GM12878 (cell line): Measurements from ENCODE around the gene ZNF100. TPM values are rescaled to one million over a fixed set of nuclear protein-coding genes. Genes with fewer than 3 reads are reported as not detected.

Experiments
- ATAC-seq: fragments of 200-7000 bp; cut with Tn5 transposase; 3 replicates; pipeline ENCODE4 v1.9.1; 2020; ENCODE audit warnings: mild to moderate bottlenecking, moderate library complexity
- BruUV-seq: library from RNA; stranded (reverse); fragments of 400-500 nt; replicated peaks from 2 replicates; lab custom pipeline; 2021; lab: Mats Ljungman, UMichigan
- CTCF ChIA-PET: fragments of 300-600 bp; sonication (Branson Sonifier 250); formaldehyde crosslinking; extraction: SDS; loops from one replicate; lab custom pipeline; 2021; ENCODE audit warnings: inconsistent platforms; lab: Yijun Ruan, JAX
- POLR2A ChIA-PET: fragments of 350-600 bp; formaldehyde crosslinking; extraction: SDS; loops from one replicate; lab custom pipeline; 2021; ENCODE audit warnings: inconsistent platforms; lab: Charles Lee
- RAD21 ChIA-PET: fragments of 300-600 bp; sonication (Branson Sonifier 250); formaldehyde crosslinking; loops from one replicate; lab custom pipeline; 2023; ENCODE audit warnings: antibody characterized with exemption; ENCODE audit not compliant: unreplicated experiment; lab: Charles Lee
- SMC1A ChIA-PET: fragments of 300-600 bp; sonication (Branson Sonifier 250); formaldehyde crosslinking; loops from one replicate; lab custom pipeline; 2023; ENCODE audit not compliant: unreplicated experiment, uncharacterized antibody; lab: Charles Lee
- DNase-seq: peaks from one replicate; pipeline ENCODE4 v3.0.0-alpha.2; 2011; ENCODE audit warnings: low read depth, low spot score
- FAIRE-seq: peaks from 3 replicates; lab custom pipeline; 2011; peaks lifted over from hg19 to GRCh38; lab: Jason Lieb, UNC
- H2AFZ ChIP-seq: 2 replicates; pipeline ENCODE4 v1.6.0; 2011; ENCODE audit warnings: low read depth, low read length, control low read depth; ENCODE audit not compliant: control insufficient read depth
- H3K27ac ChIP-seq: 2 replicates; pipeline ENCODE4 v1.5.1; 2011; ENCODE audit warnings: control low read depth; ENCODE audit not compliant: control insufficient read depth, insufficient read depth
- H3K27me3 ChIP-seq, 2 experiments: replicated peaks in 1 of 2; 2 replicates each; pipeline versions ENCODE4 v1.6.0 to v1.6.1; 2011; ENCODE audit warnings: low read length in 1 of 2; ENCODE audit not compliant: control insufficient read depth in 2 of 2, insufficient read depth in 2 of 2
- H3K36me3 ChIP-seq, 2 experiments: 2 replicates each; pipeline ENCODE4 v1.5.1; 2011; ENCODE audit warnings: low read length in 1 of 2; ENCODE audit not compliant: control insufficient read depth in 2 of 2, insufficient read depth in 2 of 2
- H3K4me1 ChIP-seq: 2 replicates; pipeline ENCODE4 v1.6.1; 2011; ENCODE audit warnings: mild to moderate bottlenecking, low read length, moderate library complexity, mixed read lengths; ENCODE audit not compliant: control insufficient read depth, insufficient read depth
- H3K4me2 ChIP-seq: 2 replicates; pipeline ENCODE4 v1.6.0; 2011; ENCODE audit warnings: control low read depth; ENCODE audit not compliant: control insufficient read depth, insufficient read depth
- H3K4me3 ChIP-seq: fragments of 200-600 bp; sonication (generic); 2 replicates; pipeline ENCODE4 v1.5.1; 2016
- H3K79me2 ChIP-seq: 2 replicates; pipeline ENCODE4 v1.6.0; 2011; ENCODE audit warnings: low read length; ENCODE audit not compliant: control insufficient read depth, insufficient read depth
- H3K9ac ChIP-seq: 2 replicates; pipeline ENCODE4 v1.8.0; 2011; ENCODE audit warnings: low read length, control low read depth, mixed read lengths; ENCODE audit not compliant: control insufficient read depth, insufficient read depth
- H3K9me3 ChIP-seq: replicated peaks from 3 replicates; pipeline ENCODE4 v1.5.1; 2011; ENCODE audit warnings: mild to moderate bottlenecking, low read length; ENCODE audit not compliant: control insufficient read depth, insufficient read depth
- H4K20me1 ChIP-seq: 2 replicates; pipeline ENCODE4 v1.6.0; 2011; ENCODE audit not compliant: control insufficient read depth, insufficient read depth
- CBX5 ChIP-seq: sonication (generic); IDR thresholded peaks from 2 replicates; pipeline ENCODE4 v1.6.1; 2016; ENCODE audit warnings: low read depth, moderate library complexity, mild to moderate bottlenecking, inconsistent platforms
- EGR1 ChIP-seq, 2 experiments: IDR thresholded peaks; 1 replicate in 1 of 2; 2 replicates in 1 of 2; pipeline ENCODE4 v1.6.1; 2011 to 2012; ENCODE audit warnings: low read depth in 2 of 2, low read length in 2 of 2, borderline replicate concordance in 1 of 2, mild to moderate bottlenecking in 1 of 2, moderate library complexity in 1 of 2
- EZH2 ChIP-seq: IDR thresholded peaks from 2 replicates; pipeline ENCODE4 v1.6.1; 2012; ENCODE audit warnings: low read depth, mild to moderate bottlenecking, control low read depth, inconsistent platforms, low read length, borderline replicate concordance; ENCODE audit not compliant: control insufficient read depth
- JUND ChIP-seq: IDR thresholded peaks from 2 replicates; pipeline ENCODE4 v1.6.1; 2012; ENCODE audit warnings: low read depth, mild to moderate bottlenecking, low read length, improper control_type of control experiment, moderate library complexity
- MYB ChIP-seq: fragments of 150-350 bp; IDR thresholded peaks from 2 replicates; pipeline ENCODE4 v1.6.1; 2014; ENCODE audit warnings: mild to moderate bottlenecking, low read depth, low read length, borderline replicate concordance
- NKRF ChIP-seq: fragments of 450-650 bp; conservative IDR thresholded peaks from 2 replicates; pipeline ENCODE4 v1.6.1; 2017; ENCODE audit warnings: mild to moderate bottlenecking, moderate library complexity
- PML ChIP-seq: IDR thresholded peaks from 2 replicates; pipeline ENCODE4 v1.6.1; 2012; ENCODE audit warnings: low read length, inconsistent platforms
- SMAD1 ChIP-seq: fragments of 450-650 bp; IDR thresholded peaks from 2 replicates; pipeline ENCODE4 v1.6.1; 2018; ENCODE audit warnings: mild to moderate bottlenecking, low read depth; ENCODE audit not compliant: partially characterized antibody
- SP1 ChIP-seq: IDR thresholded peaks from one replicate; pipeline ENCODE4 v1.6.1; 2011; ENCODE audit warnings: low read depth, low read length
- TARDBP ChIP-seq: IDR thresholded peaks from 2 replicates; pipeline ENCODE4 v1.6.1; 2016; ENCODE audit warnings: borderline replicate concordance
- ZNF24 ChIP-seq: fragments of 450-650 bp; IDR thresholded peaks from 2 replicates; pipeline ENCODE4 v1.6.1; 2017; ENCODE audit warnings: antibody characterized with exemption, mild to moderate bottlenecking
- ZSCAN29 ChIP-seq: fragments of 450-650 bp; IDR thresholded peaks from 2 replicates; pipeline ENCODE4 v1.6.1; 2017; ENCODE audit warnings: mild to moderate bottlenecking, moderate library complexity
- WGBS: methylation state at CpG from one replicate; pipeline ENCODE4 v1.1.6; 2016; ENCODE audit warnings: low lambda C conversion rate; ENCODE audit not compliant: insufficient replicate concordance, insufficient coverage; ENCODE audit errors: missing lambda C conversion rate; 5-methylcytosine and 5-hydroxymethylcytosine counted together
- in situ Hi-C: fragments of 300-500 bp; cut with MboI; formaldehyde crosslinking; loops from 9 replicates; pipeline ENCODE4 v1.14.3; 2018; ENCODE audit warnings: mixed read lengths
- intact Hi-C: fragments of 100-400 bp; cut with micrococcal nuclease; formaldehyde crosslinking; loops from one replicate; pipeline ENCODE4 v1.14.2; 2022; ENCODE audit not compliant: unreplicated experiment
- polyA plus RNA-seq, 11 experiments: library from polyadenylated mRNA; depleted of rRNA in 4 of 11; unstranded in 6 of 11; stranded (reverse) in 5 of 11; fragments of >200 nt; fragmentation: Nextera tagmentation in 4 of 11; fragmentation: Illumina TruSeq in 1 of 11; extraction: Ambion mirVana in 4 of 11; extraction: Trizol in 1 of 11; gene quantifications; 1 replicate in 1 of 11; 2 replicates in 10 of 11; pipeline versions ENCODE4 v1.2.1 to v1.2.3, GENCODE V29; 2011 to 2016; ENCODE audit warnings: inconsistent platforms in 2 of 11, missing spikeins in 2 of 11, low read depth in 1 of 11
- total RNA-seq, 4 experiments: library from RNA; depleted of rRNA in 3 of 4; stranded (reverse); fragments of >200 nt in 3 of 4; fragmentation: Illumina TruSeq in 1 of 4; extraction: Trizol in 1 of 4; gene quantifications; 2 replicates each; pipeline versions ENCODE4 v1.2.1 to v1.2.3, GENCODE V29; 2013 to 2021
- TF ChIP-seq, protein P1 (sequence below): IDR thresholded peaks from 2 replicates; pipeline ENCODE4 v1.6.1; 2012; ENCODE audit warnings: low read depth, low read length, improper control_type of control experiment
- TF ChIP-seq, protein P2 (sequence below): fragments of 450-650 bp; IDR thresholded peaks from 2 replicates; pipeline ENCODE4 v1.6.1; 2018; ENCODE audit warnings: mild to moderate bottlenecking, low read depth, moderate library complexity; ENCODE audit not compliant: partially characterized antibody
- TF ChIP-seq, protein P3 (sequence below): fragments of 450-650 bp; IDR thresholded peaks from 2 replicates; pipeline ENCODE4 v1.6.1; 2017; ENCODE audit warnings: low read depth, mild to moderate bottlenecking, moderate library complexity

ZNF100 gene
- total and polyA plus RNA-seq, 10 of the 15 experiments (the other 5 are each of a cell fraction or from before 2014, with no cell fraction given) = 3.0 to 18.2 (median 9.4) TPM

GRCh38 chr19:21748088-21748487, 19.3 kb downstream of the ZNF100 start (continued):
- no peak for TF ChIP-seq SP1

DNA sequence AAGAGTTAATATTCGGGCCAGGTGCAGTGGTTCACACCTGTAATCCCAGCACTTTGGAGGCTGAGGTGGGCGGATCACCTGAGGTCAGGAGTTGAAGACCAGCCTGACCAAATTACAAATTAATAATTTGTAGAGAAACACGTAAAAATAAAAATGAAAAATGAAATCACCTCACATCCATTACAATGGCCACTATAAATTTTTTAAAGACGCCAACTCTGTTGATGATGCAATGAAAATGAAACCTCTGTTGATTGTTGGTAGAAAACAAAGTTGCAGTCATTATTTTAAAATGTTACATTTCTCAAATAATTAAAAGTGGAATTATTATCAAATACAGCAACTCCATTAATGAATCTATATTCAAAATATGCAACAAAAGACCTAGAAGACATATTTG, 26.8 kb downstream of the ZNF100 start:
- no peaks in the 10 kb centered on the region for H3K79me2 ChIP-seq
- RAD21 ChIA-PET = no interaction called here
- no peak overlapping the region for H3K4me3 ChIP-seq
- BruUV-seq = no TSS peak
- POLR2A ChIA-PET = no interaction called here
- DNase-seq (no peak), FAIRE-seq (no peak), ATAC-seq (no peak)
- no peak overlapping the region for H3K9ac ChIP-seq
- peaks cover 3% of the 10 kb centered on the region; the same call in 2 of the 3 replicates for H3K9me3 ChIP-seq
- no peaks in the 10 kb centered on the region for H4K20me1 ChIP-seq
- H3K27ac ChIP-seq = no peak overlapping the region
- in situ Hi-C loops (no loop called here), intact Hi-C loops (no loop called here)
- peaks cover 0 to 10% of the 10 kb centered on the region in 2 experiments; a peak in 3 of 4 replicates for H3K36me3 ChIP-seq
- H2AFZ ChIP-seq = no peak overlapping the region
- H3K27me3 ChIP-seq = no peaks in the 10 kb centered on the region
- H3K4me2 ChIP-seq = no peak overlapping the region
- TF ChIP-seq SMAD1 = no peak
- TF ChIP-seq, protein P1, sequence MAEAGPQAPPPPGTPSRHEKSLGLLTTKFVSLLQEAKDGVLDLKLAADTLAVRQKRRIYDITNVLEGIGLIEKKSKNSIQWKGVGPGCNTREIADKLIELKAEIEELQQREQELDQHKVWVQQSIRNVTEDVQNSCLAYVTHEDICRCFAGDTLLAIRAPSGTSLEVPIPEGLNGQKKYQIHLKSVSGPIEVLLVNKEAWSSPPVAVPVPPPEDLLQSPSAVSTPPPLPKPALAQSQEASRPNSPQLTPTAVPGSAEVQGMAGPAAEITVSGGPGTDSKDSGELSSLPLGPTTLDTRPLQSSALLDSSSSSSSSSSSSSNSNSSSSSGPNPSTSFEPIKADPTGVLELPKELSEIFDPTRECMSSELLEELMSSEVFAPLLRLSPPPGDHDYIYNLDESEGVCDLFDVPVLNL = no peak
- no peak for TF ChIP-seq PML
- no peak for TF ChIP-seq NKRF
- no peak for TF ChIP-seq CBX5
- TF ChIP-seq EGR1 (IDR thresholded peaks at IDR 0.05; ENCODE audit: borderline replicate concordance in 1 of 2, low read depth in 2 of 2, low read length in 2 of 2) = no peak
- no peak for TF ChIP-seq JUND
- TF ChIP-seq EZH2 = no peak
- no peak for TF ChIP-seq ZNF24
- no peak for TF ChIP-seq ZSCAN29
- no peak for TF ChIP-seq TARDBP
- TF ChIP-seq, protein P2, sequence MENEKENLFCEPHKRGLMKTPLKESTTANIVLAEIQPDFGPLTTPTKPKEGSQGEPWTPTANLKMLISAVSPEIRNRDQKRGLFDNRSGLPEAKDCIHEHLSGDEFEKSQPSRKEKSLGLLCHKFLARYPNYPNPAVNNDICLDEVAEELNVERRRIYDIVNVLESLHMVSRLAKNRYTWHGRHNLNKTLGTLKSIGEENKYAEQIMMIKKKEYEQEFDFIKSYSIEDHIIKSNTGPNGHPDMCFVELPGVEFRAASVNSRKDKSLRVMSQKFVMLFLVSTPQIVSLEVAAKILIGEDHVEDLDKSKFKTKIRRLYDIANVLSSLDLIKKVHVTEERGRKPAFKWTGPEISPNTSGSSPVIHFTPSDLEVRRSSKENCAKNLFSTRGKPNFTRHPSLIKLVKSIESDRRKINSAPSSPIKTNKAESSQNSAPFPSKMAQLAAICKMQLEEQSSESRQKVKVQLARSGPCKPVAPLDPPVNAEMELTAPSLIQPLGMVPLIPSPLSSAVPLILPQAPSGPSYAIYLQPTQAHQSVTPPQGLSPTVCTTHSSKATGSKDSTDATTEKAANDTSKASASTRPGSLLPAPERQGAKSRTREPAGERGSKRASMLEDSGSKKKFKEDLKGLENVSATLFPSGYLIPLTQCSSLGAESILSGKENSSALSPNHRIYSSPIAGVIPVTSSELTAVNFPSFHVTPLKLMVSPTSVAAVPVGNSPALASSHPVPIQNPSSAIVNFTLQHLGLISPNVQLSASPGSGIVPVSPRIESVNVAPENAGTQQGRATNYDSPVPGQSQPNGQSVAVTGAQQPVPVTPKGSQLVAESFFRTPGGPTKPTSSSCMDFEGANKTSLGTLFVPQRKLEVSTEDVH = no peak
- TF ChIP-seq MYB = no peak
- TF ChIP-seq, protein P3, sequence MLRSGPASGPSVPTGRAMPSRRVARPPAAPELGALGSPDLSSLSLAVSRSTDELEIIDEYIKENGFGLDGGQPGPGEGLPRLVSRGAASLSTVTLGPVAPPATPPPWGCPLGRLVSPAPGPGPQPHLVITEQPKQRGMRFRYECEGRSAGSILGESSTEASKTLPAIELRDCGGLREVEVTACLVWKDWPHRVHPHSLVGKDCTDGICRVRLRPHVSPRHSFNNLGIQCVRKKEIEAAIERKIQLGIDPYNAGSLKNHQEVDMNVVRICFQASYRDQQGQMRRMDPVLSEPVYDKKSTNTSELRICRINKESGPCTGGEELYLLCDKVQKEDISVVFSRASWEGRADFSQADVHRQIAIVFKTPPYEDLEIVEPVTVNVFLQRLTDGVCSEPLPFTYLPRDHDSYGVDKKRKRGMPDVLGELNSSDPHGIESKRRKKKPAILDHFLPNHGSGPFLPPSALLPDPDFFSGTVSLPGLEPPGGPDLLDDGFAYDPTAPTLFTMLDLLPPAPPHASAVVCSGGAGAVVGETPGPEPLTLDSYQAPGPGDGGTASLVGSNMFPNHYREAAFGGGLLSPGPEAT = no peak
- H3K4me1 ChIP-seq = no peaks in the 10 kb centered on the region
- WGBS = 98% methylated on average over 4 of the region's 4 CpGs
- SMC1A ChIA-PET = no interaction called here
- CTCF ChIA-PET = no interaction called here
